Measurements from ENCODE around the gene GIMD1. TPM values are rescaled to one million over a fixed set of nuclear protein-coding genes. Genes with fewer than 3 reads are reported as not detected.
"Not testable (repeated sequence)": the region's sequence is repeated elsewhere in the genome, so short reads cannot be mapped to it uniquely, and the experiment has no call there.

Gene GIMD1
- total RNA-seq (2014; rRNA removed; shearing (Covaris generic)), result not detected in 2 replicates

DNA sequence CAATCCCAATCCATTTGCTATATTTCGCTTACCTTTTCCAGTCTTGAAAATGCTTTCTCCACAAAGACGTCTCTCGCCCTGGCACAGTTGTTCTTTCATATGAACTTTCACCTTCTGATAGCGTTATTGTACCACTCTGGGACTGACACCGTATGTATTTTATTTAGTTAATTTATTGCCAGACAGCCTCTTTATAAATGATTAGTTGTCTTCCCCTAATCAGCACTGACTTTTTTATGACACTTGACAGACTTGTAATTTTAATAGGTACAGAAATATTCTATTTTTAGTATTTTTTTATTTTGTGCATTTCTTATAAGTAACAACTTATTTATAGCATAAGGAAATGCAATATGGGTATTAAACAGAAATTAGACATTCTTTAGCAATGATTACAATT, at the start of gene GIMD1:
TSS of gene GIMD1 (minus strand) at position 101 of the 400 bp plus-strand sequence. CDS start 1,343 bp downstream, outside the sequence.
- DNase-seq (ENCODE audit: low read depth), result no peak

DNA sequence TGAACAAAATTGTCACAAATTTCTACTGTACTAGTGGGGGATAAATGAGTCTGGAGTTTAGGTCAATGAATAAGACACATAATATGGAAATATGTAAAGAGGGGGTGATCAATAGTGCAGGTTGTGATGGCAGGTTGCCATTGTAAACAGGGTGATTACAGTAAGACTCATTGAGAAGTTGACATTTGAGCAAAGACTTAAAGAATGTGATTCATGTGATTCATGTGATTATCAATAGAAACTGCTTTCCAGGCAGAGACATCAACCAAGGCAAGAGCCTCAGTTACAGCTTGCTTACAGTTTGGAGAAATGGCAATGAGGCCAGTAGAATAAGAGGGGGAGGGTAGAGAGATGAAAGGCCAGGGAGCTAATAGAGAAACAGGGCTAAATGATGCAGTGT, 45.8 kb upstream of the GIMD1 start:
- no peak for DNase-seq (ENCODE audit: low read depth)

DNA sequence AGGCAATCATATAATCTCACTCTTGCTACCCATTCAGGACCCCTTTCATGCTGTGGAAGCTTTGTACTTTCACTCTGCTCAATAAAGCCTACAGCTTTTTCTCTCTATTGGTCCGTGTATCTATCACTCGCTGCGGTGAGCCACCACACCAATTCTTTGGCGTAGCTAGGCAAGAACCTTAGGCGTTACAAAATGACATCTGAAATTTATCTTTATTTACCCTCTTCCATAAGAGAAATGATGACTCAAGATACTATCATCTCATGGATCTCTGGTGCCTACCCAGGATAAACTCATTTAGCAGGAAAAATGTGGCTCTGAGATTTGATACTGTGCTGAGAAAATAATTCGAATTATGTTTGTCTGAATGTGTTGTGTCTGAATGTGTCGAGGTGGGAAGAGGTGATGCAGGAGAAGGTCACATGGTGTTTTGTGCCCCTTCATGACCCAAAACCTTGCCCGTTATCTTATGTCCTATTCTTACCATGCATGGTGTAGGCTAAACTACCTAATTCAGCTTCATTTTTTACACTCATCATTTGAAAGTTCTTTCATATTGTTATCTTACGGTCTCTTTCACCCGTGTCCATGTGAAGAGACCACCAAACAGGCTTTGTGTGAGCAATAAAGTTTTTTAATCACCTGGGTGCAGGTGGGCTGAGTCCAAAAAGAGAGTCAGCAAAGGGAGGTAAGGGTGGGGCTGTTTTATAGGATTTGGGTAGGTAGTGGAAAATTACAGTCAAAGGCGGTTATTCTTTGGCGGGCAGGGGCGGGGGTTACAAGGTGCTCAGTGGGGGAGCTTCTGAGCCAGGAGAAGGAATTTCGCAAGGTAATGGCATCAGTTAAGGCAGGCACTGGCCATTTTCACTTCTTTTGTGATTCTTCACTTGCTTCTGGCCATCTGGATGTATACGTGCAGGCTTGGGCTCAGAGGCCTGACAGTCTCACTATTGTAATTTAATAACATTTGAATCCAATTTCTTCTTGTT, 41.6 kb upstream of the GIMD1 start:
- DNase-seq (ENCODE audit: low read depth), result no peak

DNA sequence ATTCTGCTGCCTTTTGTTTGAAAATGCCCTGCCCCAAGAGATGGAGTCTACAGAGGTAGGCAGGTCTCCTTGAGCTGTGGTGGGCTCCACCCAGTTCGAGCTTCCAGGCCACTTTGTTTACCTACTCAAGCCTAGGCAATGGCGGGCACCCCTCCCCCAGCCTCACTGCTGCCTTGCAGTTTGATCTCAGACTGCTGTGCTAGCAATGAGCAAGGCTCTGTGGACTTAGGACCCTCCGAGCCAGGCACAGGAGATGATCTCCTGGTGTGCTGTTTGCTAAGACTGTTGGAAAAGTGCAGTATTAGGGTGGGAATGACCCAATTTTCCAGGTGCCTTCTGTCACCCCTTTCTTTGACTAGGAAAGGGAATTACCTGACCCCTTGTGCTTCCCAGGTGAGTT, 39.4 kb upstream of the GIMD1 start:
- not testable (repeated sequence) for DNase-seq (ENCODE audit: low read depth)

DNA sequence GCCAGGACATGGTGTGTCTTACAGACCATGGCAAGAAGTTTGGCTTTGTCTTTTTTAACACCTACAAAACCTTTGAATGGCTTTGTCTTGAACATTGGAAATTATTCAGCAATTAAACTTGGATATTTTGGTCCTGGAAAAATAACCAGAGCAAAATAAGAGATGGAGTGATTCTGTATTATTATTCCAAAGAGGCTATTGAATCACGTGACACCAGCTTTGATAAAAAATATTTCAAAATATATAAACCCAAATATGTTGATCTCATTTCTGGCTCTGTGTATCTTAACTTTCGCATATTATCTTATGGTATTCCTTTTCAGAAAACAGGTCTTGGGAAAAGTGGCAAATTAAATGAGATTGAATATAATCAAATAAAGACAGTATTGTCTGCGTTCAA, 32.6 kb upstream of the GIMD1 start:
- no peak for DNase-seq (ENCODE audit: low read depth)

DNA sequence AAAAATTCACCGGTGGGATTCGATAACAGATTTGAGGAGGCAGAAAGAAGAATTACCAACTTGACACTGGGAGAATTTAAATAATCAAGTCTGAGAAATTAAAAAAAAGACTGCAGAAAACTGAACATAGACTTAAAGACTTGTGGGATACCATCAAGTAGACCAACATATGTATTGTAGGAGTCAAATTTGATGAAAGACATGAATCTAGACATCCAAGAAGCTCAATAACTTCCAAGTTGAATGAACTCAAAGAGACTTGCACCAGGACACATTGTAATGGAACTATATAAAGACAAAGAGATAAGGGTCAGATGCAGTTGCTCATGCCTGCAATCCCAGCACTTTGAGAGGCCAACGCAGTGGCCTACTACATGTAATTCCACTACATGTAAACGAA, 30.3 kb upstream of the GIMD1 start:
- DNase-seq (ENCODE audit: low read depth), result not testable (repeated sequence)

DNA sequence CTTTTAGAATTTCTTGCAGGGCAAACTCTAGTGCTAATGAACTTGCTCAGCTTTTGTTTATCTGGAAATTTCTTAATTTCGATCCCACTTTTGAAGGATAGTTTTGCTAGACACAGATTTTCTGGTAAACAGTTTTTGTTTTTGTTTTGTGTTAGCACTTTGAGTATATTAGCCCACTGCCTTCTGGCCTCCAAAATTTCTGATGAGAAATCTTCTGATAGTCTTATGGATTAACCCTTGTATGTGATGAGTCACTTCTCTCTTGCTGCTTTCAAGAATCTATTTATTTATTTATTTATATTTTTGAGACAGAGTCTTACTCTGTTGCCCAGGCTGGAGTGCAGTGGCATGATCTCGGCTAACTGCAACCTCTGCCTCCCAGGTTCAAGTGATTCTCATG, 27.0 kb upstream of the GIMD1 start:
- no peak for DNase-seq (ENCODE audit: low read depth)

DNA sequence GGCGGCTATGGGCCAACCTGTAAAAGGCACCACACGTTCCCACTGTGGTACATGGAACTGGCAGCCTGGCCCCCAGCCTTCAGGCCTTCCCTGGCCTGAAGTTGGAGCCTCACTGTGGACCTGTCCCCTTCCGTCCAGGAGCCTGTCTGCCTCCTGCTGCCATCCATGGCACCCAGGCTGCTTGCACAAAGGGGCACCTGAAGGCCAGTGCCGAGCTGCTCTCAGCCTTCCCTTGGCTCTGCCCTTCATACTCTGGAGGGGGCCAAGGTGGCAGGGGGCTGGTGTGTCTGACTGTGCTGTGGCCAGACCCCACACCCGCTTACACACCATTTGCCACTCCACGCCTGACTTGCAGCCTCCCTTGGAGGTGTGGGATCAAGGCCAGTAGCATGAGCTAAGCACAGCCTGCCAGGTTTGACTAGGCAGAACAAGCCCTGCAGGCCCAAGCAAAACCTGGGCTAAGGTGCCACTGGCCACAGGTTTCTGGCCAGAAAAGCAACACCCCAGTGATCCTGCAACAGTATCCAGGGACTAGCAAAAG, 17.3 kb upstream of the GIMD1 start:
- DNase-seq (ENCODE audit: low read depth), result no peak

DNA sequence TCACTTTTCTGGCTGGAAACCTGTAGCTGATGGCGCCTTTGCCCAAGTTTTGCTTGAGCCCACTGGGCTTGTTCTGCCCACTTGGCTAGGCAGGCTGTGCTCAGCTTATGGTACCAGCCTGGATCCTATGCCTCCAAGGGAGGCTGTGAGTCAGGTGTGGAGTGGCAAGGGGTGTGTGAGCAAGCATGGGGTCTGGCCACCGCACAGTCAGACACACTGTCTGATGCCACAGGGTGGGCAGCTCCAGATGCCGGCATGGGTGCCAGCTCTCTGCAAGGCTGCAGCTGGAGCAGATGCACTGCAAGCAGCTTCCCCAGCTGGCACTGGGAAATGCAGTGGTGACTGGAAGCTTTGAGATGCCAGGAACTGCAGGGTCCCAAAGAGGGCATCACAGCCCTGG, 16.3 kb upstream of the GIMD1 start:
- no peak for DNase-seq (ENCODE audit: low read depth)

DNA sequence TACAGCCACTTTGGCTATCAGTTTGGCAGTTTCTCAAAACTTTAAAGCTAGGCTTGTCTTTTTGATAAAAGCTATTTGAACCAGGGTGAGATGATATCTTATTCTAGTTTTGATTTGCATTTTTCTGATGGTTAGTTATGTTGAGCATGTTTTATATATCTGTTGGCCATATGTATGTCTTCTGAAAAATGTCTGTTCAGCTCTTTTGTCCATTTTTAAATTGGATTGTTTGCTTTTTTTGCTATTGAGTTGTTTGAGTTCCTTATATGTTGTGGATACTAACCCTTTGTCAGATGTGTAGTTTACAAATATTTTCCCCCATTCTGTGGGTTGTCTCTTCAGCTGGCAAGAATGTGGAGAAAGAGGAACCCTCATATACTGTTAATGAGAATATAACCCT, 11.6 kb upstream of the GIMD1 start:
- no peak for DNase-seq (ENCODE audit: low read depth)

DNA sequence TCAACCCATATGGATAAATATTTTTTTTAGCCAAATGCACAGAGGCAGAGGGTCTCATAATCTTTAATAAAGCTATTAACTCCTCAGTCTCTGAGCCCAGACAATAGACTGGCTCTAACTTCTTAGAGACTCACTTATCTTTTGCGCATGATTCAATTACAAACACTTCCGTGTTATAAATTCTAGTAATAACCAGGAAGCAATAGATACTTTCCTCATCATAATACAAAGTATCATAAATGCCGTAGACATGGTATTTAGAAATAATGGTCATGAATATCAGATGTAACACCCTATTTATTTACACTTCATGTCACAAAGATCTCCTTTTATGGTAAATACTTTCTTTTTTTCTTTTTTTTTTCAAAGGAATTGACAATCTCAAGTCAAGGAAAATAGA, 4.4 kb upstream of the GIMD1 start:
- DNase-seq (ENCODE audit: low read depth), result no peak

DNA sequence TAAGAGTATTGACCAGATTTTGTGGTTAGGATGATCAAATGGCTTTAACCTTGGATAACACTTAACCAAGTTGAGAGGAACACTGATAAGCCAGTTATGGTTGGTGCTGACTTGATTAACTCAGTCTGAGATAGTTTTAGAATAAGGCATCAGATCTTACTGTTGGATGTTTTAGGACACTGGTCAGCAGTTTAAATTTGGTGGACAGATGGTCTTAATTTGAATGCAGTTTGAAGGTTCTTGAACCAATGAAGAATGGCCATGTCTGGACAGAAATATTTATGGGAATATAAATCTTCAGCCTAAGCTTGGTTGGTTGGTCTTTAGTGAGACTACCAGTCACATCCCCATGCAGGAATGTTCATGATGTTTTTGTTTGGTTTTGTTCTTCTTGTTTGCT, 2.6 kb upstream of the GIMD1 start:
- DNase-seq (ENCODE audit: low read depth), result no peak

DNA sequence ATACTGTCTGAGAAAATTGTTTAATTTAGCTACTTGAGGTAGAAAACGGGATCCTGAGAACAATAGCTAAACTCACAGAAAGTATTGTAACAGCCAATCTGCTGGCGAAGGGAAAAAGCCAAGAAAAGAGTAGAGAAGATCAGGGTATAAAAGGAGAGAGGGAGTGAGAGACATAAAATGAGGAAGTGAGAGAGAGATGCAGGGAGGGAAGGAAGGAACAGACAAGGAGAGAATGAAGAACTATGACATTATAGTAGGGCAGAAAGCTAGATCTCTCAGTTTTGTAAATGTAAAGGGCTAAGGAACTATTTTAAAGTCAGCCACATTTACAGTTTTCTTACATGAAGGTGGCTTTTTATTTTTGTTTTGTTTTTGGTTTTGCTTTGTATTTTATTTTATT, 1.6 kb upstream of the GIMD1 start:
- no peak for DNase-seq (ENCODE audit: low read depth)

DNA sequence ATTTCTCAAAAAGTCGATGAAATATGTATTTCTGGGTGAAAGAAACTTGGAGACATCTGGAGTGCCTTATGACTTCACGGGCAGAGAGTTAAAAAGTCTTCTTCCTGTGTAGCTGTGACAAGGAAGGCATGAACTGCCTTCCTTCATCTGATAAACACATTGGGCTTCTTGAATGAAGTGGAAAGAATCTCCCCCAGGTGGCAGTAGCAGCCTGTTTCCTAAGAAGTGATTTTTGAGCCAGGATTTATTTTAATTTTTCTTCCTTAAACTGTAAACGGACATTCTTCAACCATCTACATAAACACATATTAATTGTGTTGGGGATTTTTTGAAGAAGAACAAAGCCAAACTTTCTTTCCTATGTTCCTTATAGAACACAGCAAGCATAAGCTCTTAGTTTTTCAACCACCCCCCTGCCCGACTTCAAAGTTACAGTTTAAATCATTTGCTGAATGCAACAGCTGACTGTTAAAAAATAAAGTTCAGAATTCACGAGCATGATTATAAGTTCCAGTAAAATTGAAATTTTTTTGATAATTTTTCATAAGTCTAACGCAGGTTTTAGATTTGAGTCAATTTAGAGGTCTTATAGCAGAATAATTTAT, 980 bp upstream of the GIMD1 start:
- peak; percentile 11 for DNase-seq (ENCODE audit: low read depth)

DNA sequence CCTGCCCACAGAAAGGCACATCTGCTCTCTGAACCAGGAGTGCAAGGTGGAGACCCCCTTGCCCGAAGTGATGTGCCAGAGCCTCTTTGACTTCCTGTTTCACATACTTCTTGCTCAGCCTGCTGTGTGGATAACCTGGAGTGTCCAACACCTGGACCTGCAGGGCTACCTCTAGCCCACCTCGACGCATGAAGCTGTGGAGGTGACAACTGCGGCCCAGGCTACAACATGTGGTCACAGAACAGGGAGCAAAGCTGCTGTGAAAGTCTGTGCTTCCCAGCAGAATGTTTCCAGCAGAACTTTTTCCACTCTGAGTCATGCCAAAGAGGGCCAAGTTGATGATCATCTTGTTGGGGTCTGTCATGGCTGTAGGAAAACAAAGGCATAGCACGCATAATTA, 1.5 kb downstream of the GIMD1 start:
- no peak for DNase-seq (ENCODE audit: low read depth)

DNA sequence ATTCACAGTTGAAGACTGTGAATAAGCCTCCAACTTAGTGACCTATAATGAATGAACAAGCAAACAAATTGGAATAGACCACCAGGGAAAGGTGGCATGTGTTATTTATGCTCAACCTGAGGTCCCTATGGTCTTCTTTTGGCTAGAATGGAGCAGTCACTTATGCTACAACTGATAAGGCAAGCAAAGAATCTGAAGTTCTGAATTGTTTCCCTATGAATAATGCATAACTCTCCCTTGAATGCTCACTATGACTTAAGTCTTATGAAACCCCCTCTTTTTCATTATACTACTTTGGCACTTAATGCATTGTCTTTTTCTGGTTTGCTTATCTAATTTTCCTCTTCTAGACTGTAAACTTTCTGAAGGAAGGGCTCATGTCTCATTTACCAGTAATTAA, 2.6 kb downstream of the GIMD1 start:
- no peak for DNase-seq (ENCODE audit: low read depth)

DNA sequence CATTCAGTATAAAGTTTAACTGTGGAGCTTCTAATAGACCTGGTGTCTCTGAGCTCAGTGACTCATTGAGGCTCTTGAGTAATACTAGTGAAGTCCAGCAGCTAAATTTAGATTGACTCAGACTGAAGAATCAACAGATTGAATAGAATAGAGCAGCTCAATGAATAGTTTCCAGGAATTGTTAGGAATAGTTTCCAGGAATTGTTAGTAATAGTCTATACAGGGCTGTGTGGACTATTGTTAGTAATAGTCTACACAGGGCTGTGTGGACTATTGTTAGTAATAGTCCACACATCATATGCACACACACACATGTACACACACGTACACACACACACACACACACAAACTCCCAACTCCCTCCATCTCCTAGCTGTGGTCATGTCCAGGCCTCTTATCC, 3.0 kb downstream of the GIMD1 start:
- DNase-seq (ENCODE audit: low read depth), result no peak

DNA sequence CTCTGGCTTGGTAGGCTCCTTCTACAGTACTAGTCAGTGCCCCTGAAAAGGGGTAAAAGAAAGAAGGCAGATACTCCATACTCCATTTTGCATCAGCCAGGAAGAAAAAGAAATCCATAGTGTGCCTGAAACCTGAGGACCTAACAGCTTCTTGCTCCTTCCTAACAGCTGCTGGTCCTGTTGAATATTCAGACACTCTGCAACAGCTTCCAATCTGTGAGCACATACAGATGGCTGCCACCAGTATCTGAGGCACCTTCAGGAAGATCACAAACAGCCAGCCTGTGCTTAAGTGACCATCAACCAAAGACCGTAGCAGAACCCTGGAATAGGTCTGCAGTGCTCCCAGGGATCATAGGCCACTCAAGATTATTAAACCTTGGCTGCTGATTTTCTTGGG, 4.3 kb downstream of the GIMD1 start:
- DNase-seq (ENCODE audit: low read depth), result no peak

DNA sequence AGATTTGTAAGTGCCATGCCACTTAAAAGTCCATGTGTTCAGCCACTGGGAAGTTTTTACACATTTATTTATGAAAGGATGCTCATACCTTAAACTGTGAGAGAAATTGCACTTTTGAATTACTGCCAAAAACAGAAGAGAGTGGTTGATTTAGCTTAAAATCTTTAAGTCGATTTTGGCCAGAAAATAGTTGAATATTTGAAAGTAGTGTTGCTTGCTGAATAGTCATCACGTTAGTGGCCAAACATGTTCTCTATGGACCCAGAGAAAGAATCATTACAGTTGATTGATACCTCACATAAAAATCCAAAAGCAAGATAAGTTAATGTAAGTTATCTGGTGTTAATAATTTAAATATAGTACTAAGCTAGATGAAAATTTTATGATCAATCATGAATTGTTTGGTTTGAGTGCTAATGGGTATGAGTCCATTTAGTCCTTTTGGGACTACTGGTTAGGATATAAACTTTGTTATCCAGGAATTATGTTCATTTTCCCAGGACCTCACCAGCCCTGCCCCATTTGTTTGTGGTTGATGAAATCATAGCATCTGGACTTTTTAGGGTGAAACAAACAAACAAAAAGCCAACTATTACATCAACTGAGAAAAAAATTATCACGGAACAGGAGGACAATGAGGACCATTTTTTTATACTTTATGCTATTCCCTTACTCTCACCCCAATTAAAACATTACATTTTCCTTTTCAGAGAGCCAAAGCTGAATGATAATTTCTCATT, 6.3 kb downstream of the GIMD1 start:
- no peak for DNase-seq (ENCODE audit: low read depth)

DNA sequence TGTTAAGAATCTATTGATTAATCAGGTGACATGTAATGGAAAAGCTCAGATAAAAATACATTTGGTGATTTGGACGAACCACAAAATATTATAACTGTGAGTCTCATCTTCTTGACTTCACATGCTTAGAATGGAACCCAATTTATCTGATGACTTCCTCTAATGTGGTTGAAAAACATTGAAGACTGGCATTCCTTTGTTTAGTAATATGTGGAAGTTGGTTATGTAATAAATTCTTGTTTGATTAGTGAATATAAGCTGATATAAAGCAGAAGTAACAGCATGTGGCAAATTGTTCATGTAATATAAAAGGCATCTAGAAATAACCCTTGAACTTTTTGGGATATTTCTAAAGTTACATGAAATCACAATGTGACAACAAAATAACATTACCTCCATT, 9.7 kb downstream of the GIMD1 start:
- DNase-seq (ENCODE audit: low read depth), result no peak

DNA sequence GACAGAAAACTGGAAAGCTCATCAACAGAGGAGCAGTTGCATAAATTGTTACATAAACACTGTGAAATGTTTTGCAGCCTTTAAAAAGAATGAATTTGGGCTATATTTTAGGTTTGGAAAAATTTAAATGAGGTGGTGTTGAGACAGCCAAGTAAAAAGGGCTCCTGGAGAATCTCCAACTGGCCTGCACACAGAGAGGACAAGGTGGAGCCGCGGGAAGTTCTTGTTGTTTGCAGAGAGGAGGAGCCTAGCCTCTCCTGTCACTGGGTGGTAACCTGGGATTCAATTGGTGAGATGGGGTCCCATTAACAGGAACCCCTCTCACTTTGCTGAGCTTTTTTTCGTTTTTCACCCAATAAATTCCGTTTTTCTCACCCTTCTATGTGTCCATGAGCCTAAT, 13.4 kb downstream of the GIMD1 start:
- DNase-seq (ENCODE audit: low read depth), result no peak

DNA sequence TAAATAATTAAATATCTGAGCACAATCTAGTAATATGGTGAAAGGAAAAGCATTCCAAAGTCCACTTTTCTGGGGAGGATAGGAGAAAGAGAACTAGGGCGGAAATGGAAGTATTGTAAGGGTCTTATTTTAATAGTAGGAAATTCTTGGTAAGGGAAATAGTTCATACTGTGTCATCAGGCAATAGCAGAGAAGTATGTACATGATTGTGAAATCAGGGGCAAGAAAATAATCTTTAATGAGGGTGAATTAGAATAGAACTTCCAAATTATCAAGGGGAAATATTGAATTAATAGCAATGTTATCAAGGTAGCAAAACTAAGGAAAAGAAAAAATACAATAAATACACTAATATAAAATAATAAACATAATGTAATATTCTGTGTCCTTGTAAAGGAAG, 14.8 kb downstream of the GIMD1 start:
- DNase-seq (ENCODE audit: low read depth), result no peak

Data from Daoy (cell line).